ENCODE results near the gene OR2AG1.
"Not testable (repeated sequence)": the region's sequence is repeated elsewhere in the genome, so short reads cannot be mapped to it uniquely, and the experiment has no call there.

Gene OR2AG1

DNA sequence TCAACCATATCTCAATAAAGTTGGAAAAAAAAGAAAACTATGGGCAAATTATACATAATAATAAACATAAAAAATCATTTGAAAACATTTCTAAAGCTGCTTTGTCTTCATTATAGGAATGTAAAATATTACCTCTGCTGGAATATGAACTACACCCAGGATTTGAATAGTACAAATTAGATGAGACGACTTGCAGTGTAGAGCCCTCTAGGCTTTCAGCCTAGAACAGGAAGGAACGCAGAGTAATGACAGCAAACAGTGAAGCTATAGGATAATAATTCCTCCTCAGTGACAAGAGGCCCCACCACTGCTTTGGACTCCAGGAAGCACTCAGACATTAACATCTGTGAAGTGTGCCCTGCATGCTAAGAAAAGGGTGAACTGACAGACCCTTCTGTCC lies 7.7 kb downstream of the OR2AG1 start:
- TF ChIP-seq, protein P1, sequence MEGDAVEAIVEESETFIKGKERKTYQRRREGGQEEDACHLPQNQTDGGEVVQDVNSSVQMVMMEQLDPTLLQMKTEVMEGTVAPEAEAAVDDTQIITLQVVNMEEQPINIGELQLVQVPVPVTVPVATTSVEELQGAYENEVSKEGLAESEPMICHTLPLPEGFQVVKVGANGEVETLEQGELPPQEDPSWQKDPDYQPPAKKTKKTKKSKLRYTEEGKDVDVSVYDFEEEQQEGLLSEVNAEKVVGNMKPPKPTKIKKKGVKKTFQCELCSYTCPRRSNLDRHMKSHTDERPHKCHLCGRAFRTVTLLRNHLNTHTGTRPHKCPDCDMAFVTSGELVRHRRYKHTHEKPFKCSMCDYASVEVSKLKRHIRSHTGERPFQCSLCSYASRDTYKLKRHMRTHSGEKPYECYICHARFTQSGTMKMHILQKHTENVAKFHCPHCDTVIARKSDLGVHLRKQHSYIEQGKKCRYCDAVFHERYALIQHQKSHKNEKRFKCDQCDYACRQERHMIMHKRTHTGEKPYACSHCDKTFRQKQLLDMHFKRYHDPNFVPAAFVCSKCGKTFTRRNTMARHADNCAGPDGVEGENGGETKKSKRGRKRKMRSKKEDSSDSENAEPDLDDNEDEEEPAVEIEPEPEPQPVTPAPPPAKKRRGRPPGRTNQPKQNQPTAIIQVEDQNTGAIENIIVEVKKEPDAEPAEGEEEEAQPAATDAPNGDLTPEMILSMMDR (IDR thresholded peaks at IDR 0.05; ENCODE audit: borderline replicate concordance, insufficient read depth, low read depth, low read length) = no peak
- no peak overlapping the region for H3K4me3 ChIP-seq (ENCODE audit: low read depth, low read length)

DNA sequence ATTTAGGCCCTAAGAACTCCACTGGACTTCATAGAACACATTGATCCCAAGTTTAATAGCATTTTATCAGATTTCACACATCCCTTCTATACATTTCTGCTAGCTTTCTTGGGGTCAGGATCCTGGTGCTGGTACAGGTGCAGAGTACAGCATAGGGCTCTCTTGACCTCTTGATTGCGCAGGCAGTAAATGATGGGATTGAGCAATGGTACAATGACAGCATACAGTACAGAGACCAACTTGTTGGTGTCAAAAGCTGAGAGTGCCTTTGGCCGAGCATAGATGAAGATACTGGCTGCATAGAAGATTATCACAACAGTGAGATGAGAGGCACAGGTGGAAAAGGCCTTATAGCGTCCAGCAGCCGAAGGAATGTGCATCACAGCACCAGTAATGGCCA lies 11.8 kb downstream of the OR2AG1 start:
- no peak overlapping the region for H3K4me3 ChIP-seq (ENCODE audit: low read depth, low read length)
- TF ChIP-seq, protein P1 (IDR thresholded peaks at IDR 0.05; ENCODE audit: borderline replicate concordance, insufficient read depth, low read depth, low read length) = no peak

DNA sequence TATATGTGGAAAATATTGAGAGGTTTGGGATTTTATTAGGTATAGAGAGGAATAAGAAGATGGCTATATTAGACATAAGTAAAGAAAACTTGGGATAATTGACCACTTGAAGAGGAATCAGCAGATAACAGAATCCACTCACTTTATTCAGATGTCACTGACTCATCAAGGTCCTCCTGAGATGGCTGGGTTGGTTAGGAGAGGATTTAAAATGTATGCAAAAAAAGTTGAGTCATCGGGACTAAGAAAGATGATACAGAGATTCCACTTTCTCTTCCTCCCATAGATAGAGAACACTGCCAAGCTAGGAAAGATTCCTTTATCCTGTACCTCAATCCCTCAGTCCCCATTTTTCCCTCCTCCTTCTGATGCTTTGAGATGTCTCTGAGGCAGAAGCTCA lies 16.6 kb downstream of the OR2AG1 start, which contains the start of gene OR6A2:
TSS of gene OR6A2 (minus strand) at position 288 of the 400 bp plus-strand sequence. CDS start 3,981 bp downstream, outside the sequence.
- TF ChIP-seq, protein P1 (IDR thresholded peaks at IDR 0.05; ENCODE audit: borderline replicate concordance, insufficient read depth, low read depth, low read length) = no peak

DNA sequence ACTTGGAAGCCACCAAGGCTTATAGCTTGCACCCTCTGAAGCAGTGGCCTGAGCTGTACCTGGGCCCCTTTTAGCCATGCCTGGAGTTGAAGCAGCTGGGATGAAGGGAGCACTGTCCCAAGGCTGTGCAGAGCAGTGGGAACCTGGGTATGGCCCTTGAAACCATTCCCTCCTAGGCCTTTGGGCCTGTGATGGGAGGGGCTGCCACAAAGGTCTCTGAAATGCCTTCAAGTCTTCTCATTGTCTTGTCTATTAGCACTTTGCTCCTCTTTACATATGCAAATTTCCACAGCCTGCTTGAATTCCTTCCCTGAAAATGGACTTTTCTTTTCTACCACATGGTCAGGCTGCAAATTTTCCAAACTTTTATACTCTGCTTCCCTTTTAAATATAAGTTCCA lies 18.3 kb downstream of the OR2AG1 start:
- not testable (repeated sequence) for H3K4me3 ChIP-seq (ENCODE audit: low read depth, low read length)

More for the DNA sequence above, 16.6 kb downstream of the OR2AG1 start, which contains the start of gene OR6A2:
- H3K4me3 ChIP-seq (ENCODE audit: low read depth, low read length) = no peak within 1 kb of the TSS

DNA sequence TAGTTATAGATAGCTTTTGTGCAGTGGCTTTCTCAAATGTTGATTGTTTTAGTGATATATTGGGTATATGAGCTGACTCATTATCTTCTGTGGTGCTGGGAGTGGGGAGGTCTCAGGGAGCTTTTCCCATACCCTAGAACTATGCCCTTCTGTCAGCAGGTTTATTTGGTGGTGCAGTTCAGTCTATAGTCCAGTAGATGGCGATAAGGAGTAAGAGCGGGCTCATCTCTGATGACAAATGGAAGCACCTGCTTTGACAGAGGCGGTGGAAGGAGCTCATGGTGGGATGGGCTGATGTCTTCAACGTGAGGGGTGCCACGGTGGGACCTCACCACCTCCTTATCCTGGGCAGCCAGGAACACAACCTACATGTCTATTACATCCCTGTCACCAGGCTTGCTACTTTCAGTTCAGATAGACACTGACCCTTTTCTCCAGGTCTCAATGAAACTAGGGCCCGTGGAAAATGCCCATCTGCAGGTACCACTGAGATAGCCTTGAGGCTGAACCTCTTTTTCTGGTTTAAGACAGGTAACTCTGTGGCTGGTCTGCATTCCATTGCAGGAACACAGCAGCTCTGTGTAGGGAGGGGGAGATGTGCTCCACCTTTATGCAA lies 29.7 kb downstream of the OR2AG1 start:
- TF ChIP-seq, protein P1 (IDR thresholded peaks at IDR 0.05; ENCODE audit: borderline replicate concordance, insufficient read depth, low read depth, low read length) = peak; percentile 95
- no peak overlapping the region for H3K4me3 ChIP-seq (ENCODE audit: low read depth, low read length)

DNA sequence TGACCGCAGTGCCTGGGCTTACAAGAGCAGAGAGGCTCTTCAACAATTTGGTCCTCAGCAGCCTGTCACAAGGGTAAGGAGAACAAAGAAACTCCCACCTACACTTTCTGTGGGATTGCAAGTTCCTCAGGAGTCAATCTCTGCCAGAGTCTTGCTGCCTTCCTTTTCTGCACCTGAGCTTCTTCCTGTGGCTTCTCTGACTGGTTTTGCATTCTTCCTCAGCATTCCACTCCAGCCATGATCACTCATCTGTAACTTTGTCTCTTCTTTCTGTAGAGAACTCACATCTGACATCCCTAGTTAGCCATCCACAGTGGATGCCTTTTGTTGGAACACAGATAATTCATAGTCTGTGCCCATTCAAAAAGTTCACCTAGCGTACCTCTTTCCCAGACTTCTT lies 30.8 kb downstream of the OR2AG1 start:
- no peak overlapping the region for H3K4me3 ChIP-seq (ENCODE audit: low read depth, low read length)
- TF ChIP-seq, protein P1 (IDR thresholded peaks at IDR 0.05; ENCODE audit: borderline replicate concordance, insufficient read depth, low read depth, low read length) = no peak

DNA sequence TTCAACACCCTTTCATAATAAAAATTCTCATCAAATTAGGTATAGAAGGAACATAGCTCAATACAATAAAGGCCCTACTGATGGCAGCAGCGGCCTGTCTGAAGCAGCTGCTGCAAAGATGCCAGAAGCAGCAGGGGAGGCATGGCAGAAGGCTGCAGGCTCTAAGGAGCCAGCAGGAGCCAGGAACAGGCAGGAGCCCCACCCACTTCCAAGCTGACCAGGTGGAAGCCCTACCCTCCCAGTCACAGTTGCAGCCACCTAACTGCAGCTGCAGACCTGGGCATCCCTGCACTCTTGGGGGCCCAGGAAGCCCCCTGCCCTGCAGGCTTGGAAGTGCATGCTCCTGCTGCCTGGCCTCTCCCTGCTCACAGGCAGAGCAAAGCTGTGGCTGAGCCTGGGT lies 34.9 kb downstream of the OR2AG1 start:
- H3K4me3 ChIP-seq (ENCODE audit: low read depth, low read length) = no peak overlapping the region
- TF ChIP-seq, protein P1 (IDR thresholded peaks at IDR 0.05; ENCODE audit: borderline replicate concordance, insufficient read depth, low read depth, low read length) = no peak

Data from GM12875 (cell line).